ENCODE data around the gene DHRS2.

- TF ChIP-seq, protein P1, sequence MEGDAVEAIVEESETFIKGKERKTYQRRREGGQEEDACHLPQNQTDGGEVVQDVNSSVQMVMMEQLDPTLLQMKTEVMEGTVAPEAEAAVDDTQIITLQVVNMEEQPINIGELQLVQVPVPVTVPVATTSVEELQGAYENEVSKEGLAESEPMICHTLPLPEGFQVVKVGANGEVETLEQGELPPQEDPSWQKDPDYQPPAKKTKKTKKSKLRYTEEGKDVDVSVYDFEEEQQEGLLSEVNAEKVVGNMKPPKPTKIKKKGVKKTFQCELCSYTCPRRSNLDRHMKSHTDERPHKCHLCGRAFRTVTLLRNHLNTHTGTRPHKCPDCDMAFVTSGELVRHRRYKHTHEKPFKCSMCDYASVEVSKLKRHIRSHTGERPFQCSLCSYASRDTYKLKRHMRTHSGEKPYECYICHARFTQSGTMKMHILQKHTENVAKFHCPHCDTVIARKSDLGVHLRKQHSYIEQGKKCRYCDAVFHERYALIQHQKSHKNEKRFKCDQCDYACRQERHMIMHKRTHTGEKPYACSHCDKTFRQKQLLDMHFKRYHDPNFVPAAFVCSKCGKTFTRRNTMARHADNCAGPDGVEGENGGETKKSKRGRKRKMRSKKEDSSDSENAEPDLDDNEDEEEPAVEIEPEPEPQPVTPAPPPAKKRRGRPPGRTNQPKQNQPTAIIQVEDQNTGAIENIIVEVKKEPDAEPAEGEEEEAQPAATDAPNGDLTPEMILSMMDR (IDR thresholded peaks at IDR 0.05) = no peak
- no peak for TF ChIP-seq EZH2 (IDR thresholded peaks at IDR 0.05; ENCODE audit: borderline replicate concordance, insufficient read depth, low read depth, low read length, poor library complexity, severe bottlenecking)
Measured at GRCh38 chr14:23610090-23610814, 25.9 kb upstream of the DHRS2 start.
